HepG2 (cell line): ENCODE results near the gene MAIP1. TPM values are rescaled to one million over a fixed set of nuclear protein-coding genes. Genes with fewer than 3 reads are reported as not detected.

ENCODE experiments used
- ATAC-seq: fragments of 200-7000 bp; cut with Tn5 transposase; 3 replicates; pipeline ENCODE4 v1.9.1; 2020; ENCODE audit warnings: mild to moderate bottlenecking, moderate library complexity
- BruUV-seq: library from RNA; stranded (reverse); fragments of 400-500 nt; replicated peaks from 2 replicates; lab custom pipeline; 2021; lab: Mats Ljungman, UMichigan
- CTCF ChIA-PET: fragments of 300-600 bp; formaldehyde crosslinking; extraction: SDS; loops from one replicate; lab custom pipeline; 2021; ENCODE audit warnings: low total read pairs, inconsistent platforms, low intra/inter-chr PET ratio; lab: Yijun Ruan, JAX
- POLR2A ChIA-PET: fragments of 350-600 bp; sonication (Branson Sonifier 250); formaldehyde crosslinking; loops from one replicate; lab custom pipeline; 2020; ENCODE audit warnings: antibody characterized with exemption, inconsistent platforms; lab: Yijun Ruan, JAX
- DNase-seq: peaks from one replicate; pipeline ENCODE4 v3.0.0-alpha.2; 2015; ENCODE audit warnings: low spot score
- FAIRE-seq: peaks from 3 replicates; lab custom pipeline; 2011; peaks lifted over from hg19 to GRCh38; lab: Jason Lieb, UNC
- H2AFZ ChIP-seq: one replicate; pipeline ENCODE4 v1.6.1; 2011; ENCODE audit warnings: low read length, inconsistent platforms
- H3K27ac ChIP-seq: fragments of 300-600 bp; 3 replicates; pipeline ENCODE4 v1.8.0; 2011; ENCODE audit warnings: mixed run types, mild to moderate bottlenecking, mixed read lengths, low read length, inconsistent platforms; ENCODE audit not compliant: insufficient read depth; ENCODE audit errors: extremely low read length
- H3K27me3 ChIP-seq, 2 experiments: fragments of 200-600 bp in 1 of 2; 2 replicates in 1 of 2; 3 replicates in 1 of 2; pipeline versions ENCODE4 v1.6.0 to v1.8.0; 2011; ENCODE audit warnings: low read length in 2 of 2, mild to moderate bottlenecking in 2 of 2, moderate library complexity in 2 of 2, inconsistent platforms in 1 of 2; ENCODE audit not compliant: insufficient read depth in 2 of 2, control insufficient read depth in 1 of 2
- H3K36me3 ChIP-seq, 2 experiments: fragments of 200-600 bp in 1 of 2; replicated peaks in 1 of 2; 2 replicates in 1 of 2; 3 replicates in 1 of 2; pipeline versions ENCODE4 v1.5.1 to v1.8.0; 2011; ENCODE audit warnings: low read length in 2 of 2, inconsistent platforms in 1 of 2; ENCODE audit not compliant: insufficient read depth in 2 of 2, control insufficient read depth in 1 of 2
- H3K4me1 ChIP-seq: 2 replicates; pipeline ENCODE4 v1.5.1; 2012; ENCODE audit warnings: low read length, inconsistent platforms; ENCODE audit not compliant: insufficient read depth
- H3K4me2 ChIP-seq: 2 replicates; pipeline ENCODE4 v1.6.0; 2011; ENCODE audit warnings: low read depth, low read length, inconsistent platforms
- H3K4me3 ChIP-seq, 3 experiments: fragments of 200-600 bp in 1 of 3; sonication (generic), shearing (Covaris generic) in 1 of 3; replicated peaks in 1 of 3; 2 replicates each; pipeline ENCODE4 v1.5.1; 2011 to 2016; ENCODE audit warnings: low read length in 3 of 3, inconsistent platforms in 2 of 3, low read depth in 2 of 3, mild to moderate bottlenecking in 2 of 3, control low read depth in 1 of 3, mixed read lengths in 1 of 3; ENCODE audit not compliant: insufficient read depth in 1 of 3
- H3K79me2 ChIP-seq: one replicate; pipeline ENCODE4 v1.6.1; 2011; ENCODE audit warnings: low read length, inconsistent platforms; ENCODE audit not compliant: insufficient read depth
- H3K9ac ChIP-seq: 2 replicates; pipeline ENCODE4 v1.6.0; 2011; ENCODE audit warnings: mild to moderate bottlenecking, low read depth, low read length, inconsistent platforms; ENCODE audit not compliant: insufficient read depth
- H3K9me3 ChIP-seq: 2 replicates; pipeline ENCODE4 v1.5.1; 2012; ENCODE audit warnings: mild to moderate bottlenecking, low read length
- H4K20me1 ChIP-seq: 2 replicates; pipeline ENCODE4 v1.6.0; 2011; ENCODE audit warnings: inconsistent platforms, mild to moderate bottlenecking, low read length, moderate library complexity; ENCODE audit not compliant: insufficient read depth
- CBX5 ChIP-seq: sonication (generic); formaldehyde crosslinking; IDR thresholded peaks from 2 replicates; pipeline ENCODE4 v1.4.0; 2020; ENCODE audit warnings: missing genetic modification reagents, borderline replicate concordance
- DR1 ChIP-seq: sonication (generic); formaldehyde crosslinking; IDR thresholded peaks from 2 replicates; pipeline ENCODE4 v1.8.0; 2021; ENCODE audit warnings: mild to moderate bottlenecking, missing genetic modification reagents, inconsistent platforms
- HNRNPH1 ChIP-seq: fragments of 200-400 bp; formaldehyde crosslinking; optimal IDR thresholded peaks from 2 replicates; pipeline ENCODE3; 2017; ENCODE audit warnings: mild to moderate bottlenecking, low read depth, low read length
- MTF1 ChIP-seq: sonication (generic); formaldehyde crosslinking; IDR thresholded peaks from 2 replicates; pipeline ENCODE4 v1.5.0; 2020; ENCODE audit warnings: missing genetic modification reagents
- ZIK1 ChIP-seq: sonication (generic); formaldehyde crosslinking; IDR thresholded peaks from 2 replicates; pipeline ENCODE4 v1.5.0; 2020; ENCODE audit warnings: mild to moderate bottlenecking, low read depth, missing genetic modification reagents, borderline replicate concordance
- ZNF570 ChIP-seq: sonication (generic); formaldehyde crosslinking; IDR thresholded peaks from 2 replicates; pipeline ENCODE4 v1.4.0; 2020; ENCODE audit warnings: mild to moderate bottlenecking, missing genetic modification reagents, borderline replicate concordance
- WGBS: methylation state at CpG from one replicate; pipeline ENCODE4 v1.1.6; 2017; ENCODE audit warnings: low lambda C conversion rate; 5-methylcytosine and 5-hydroxymethylcytosine counted together
- in situ Hi-C: cut with HindIII; loops from 2 replicates; pipeline ENCODE4 v1.10.0; 2017; ENCODE audit warnings: low pct_unique_long_range_greater_than_20kb; ENCODE audit not compliant: extremely low pct_ligation_motif_present
- intact Hi-C: fragments of 100-400 bp; cut with micrococcal nuclease; formaldehyde crosslinking; loops from one replicate; pipeline ENCODE4 v1.10.0; 2022; ENCODE audit not compliant: unreplicated experiment
- polyA plus RNA-seq, 8 experiments: library from polyadenylated mRNA; depleted of rRNA in 3 of 8; stranded (reverse) in 7 of 8; unstranded in 1 of 8; fragments of >200 nt; fragmentation: Illumina TruSeq in 4 of 8; extraction: Trizol in 4 of 8; gene quantifications; 2 replicates each; pipeline versions ENCODE4 v1.2.1 to v1.2.3, GENCODE V29; 2011 to 2016; ENCODE audit warnings: low read depth in 4 of 8, missing spikeins in 1 of 8, mixed read lengths in 1 of 8; ENCODE audit not compliant: insufficient read depth in 1 of 8
- total RNA-seq, 5 experiments: library from RNA; depleted of rRNA; stranded (reverse); fragments of >200 nt; fragmentation: Illumina TruSeq; extraction: Trizol; gene quantifications; 2 replicates each; pipeline ENCODE4 v1.2.3, GENCODE V29; 2016; ENCODE audit warnings: low read depth in 1 of 5
- TF ChIP-seq, protein P1 (sequence below): IDR thresholded peaks from 2 replicates; pipeline ENCODE4 v1.6.1; 2016; ENCODE audit warnings: missing genetic modification reagents, missing compliant biosample characterization

The MAIP1 gene
- total and polyA plus RNA-seq, 2 of the 13 experiments (the other 11 are each of a cell fraction or from before 2014, with no cell fraction given), result 22.3 to 72.9 TPM

DNA sequence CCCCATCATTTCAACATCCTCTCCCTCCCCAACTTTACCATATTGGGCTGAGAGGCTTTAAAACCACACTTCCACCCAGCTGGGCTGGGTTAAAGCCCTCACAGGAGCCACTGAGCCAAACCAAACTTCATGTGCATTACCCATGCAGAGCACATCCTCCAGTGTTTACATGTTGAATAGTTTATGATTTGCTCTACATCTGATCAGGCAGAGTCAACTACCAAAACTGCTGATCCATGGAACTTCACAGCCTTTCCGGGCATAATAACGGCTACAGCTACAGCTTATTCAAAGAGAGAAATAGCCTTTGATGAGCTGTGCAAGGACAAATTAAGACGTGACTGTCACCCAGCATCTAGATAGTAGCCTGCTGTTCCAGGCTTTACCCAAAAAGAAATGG lies 39.0 kb downstream of the MAIP1 start:
- no peaks in the 10 kb centered on the region for H3K36me3 ChIP-seq
- in situ Hi-C loops (no loop called here), intact Hi-C loops (no loop called here)
- no peak for TF ChIP-seq CBX5 (CRISPR knock-in tag)
- H3K4me1 ChIP-seq, result peaks cover 9% of the 10 kb centered on the region; the same call in 1 of the 2 replicates
- FAIRE-seq, result no peak
- no peak overlapping the region for H2AFZ ChIP-seq
- no peak for ATAC-seq
- POLR2A ChIA-PET, result no interaction called here
- WGBS, result 44% methylated on average over 3 of the region's 3 CpGs
- DNase-seq, result no peak
- peaks cover 0 to 5% of the 10 kb centered on the region in 2 experiments; a peak in 2 of 5 replicates for H3K27me3 ChIP-seq
- BruUV-seq, result no TSS peak
- H3K4me3 ChIP-seq, result no peak overlapping the region
- H4K20me1 ChIP-seq, result no peaks in the 10 kb centered on the region
- H3K27ac ChIP-seq, result no peak overlapping the region
- H3K9me3 ChIP-seq, result no peaks in the 10 kb centered on the region
- no peak overlapping the region for H3K4me2 ChIP-seq
- H3K9ac ChIP-seq, result no peak overlapping the region
- H3K79me2 ChIP-seq, result no peaks in the 10 kb centered on the region
- CTCF ChIA-PET, result no interaction called here

DNA sequence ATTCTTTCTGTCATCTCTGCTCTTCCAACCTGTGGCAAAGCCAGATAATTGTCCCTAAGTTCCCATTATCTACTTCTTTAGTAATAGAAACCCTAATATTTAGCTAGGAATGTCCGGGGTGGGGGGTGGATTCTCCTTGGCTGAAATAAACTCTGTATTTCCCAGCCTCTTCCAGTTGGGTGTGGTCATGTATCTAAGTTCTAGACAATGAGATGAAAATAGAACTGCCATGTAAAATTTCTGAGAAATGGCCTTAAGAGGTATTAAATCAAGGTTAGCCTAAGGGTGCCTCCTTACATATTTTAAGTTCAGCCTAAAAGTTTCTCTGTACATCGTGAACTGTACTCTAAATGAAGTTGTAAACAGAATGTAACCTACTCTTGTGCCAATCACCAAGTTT lies 39.5 kb downstream of the MAIP1 start:
- ChIA-PET CTCF (no interaction called here), POLR2A (no interaction called here)
- Histone ChIP-seq H3K9ac (no peak overlapping the region), H3K27ac (no peak overlapping the region), H2AFZ (no peak overlapping the region), H4K20me1 (no peaks in the 10 kb centered on the region), H3K36me3 (no peaks in the 10 kb centered on the region), H3K4me3 (no peak overlapping the region), H3K4me1 (peaks cover 4% of the 10 kb centered on the region; the same call in 1 of the 2 replicates), H3K9me3 (no peaks in the 10 kb centered on the region), H3K79me2 (no peaks in the 10 kb centered on the region), H3K4me2 (no peak overlapping the region), H3K27me3 (peaks cover 0 to 5% of the 10 kb centered on the region in 2 experiments; a peak in 2 of 5 replicates)
- FAIRE-seq (no peak), DNase-seq (no peak), ATAC-seq (no peak)
- TF ChIP-seq ZNF570 (CRISPR knock-in tag) (no peak), HNRNPH1 (no peak), DR1 (no peak), MTF1 (CRISPR knock-in tag) (no peak), ZIK1 (no peak)
- TF ChIP-seq, protein P1, sequence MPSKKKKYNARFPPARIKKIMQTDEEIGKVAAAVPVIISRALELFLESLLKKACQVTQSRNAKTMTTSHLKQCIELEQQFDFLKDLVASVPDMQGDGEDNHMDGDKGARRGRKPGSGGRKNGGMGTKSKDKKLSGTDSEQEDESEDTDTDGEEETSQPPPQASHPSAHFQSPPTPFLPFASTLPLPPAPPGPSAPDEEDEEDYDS (CRISPR knock-in tag), result no peak
- BruUV-seq, result no TSS peak
- WGBS, result 9% methylated on average over 2 of the region's 2 CpGs
- intact Hi-C loops (no loop called here), in situ Hi-C loops (no loop called here)
